T-helper 1 cell treated with Interleukin-12 subunit alpha and Interleukin-12 subunit beta and Interleukin-4 antibody, amounts not matched to agents 30 ng/mL and 1 ng/mL, for 36 hours (primary cell): Measurements from ENCODE around the gene MYCN. TPM values are rescaled to one million over a fixed set of nuclear protein-coding genes. Genes with fewer than 3 reads are reported as not detected.
"Not testable (repeated sequence)": the region's sequence is repeated elsewhere in the genome, so short reads cannot be mapped to it uniquely, and the experiment has no call there.

ENCODE experiments used
- intact Hi-C: fragments of 100-400 bp; cut with micrococcal nuclease; formaldehyde crosslinking; loops from one replicate; pipeline ENCODE4 v1.15.1; 2024
- total RNA-seq: library from RNA; stranded (reverse); gene quantifications from 2 replicates; pipeline ENCODE4 v1.2.3, GENCODE V29; 2022

Gene MYCN
- total RNA-seq, 1 donor from 2014 or later, result not detected

DNA sequence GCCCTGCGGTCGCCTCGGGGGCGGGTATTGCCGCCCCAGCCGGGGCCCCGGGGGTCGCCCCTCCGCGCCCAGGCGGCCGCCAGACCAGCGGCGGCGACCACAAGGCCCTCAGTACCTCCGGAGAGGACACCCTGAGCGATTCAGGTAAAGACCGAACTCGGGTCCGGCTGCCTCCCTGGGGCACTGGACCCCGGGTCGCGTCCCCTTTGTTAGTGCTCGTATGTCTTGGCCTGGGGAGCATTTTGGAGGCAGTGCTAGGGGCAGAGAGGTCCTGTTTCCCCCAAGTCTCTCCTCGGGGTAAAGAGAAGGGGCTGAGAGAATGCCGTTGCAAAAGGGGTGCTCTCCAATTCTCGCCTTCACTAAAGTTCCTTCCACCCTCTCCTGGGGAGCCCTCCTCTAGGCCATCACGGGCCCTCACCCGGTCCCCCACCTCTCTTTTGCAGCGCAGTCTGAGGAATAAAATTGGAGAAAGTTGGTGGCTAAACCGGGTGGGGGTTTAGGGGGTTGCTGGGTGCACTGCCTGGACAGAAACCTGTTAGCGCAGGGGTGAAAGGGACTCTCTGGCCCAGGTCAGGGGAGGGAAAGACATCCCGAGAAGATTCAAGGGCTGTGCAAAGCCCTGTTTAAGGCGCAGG, 2.5 kb downstream of the MYCN start:
- intact Hi-C loops, result loop anchor here (5.0 kb wide), 1 partner anchor 1231 kb away; no protein-coding TSS in a partner anchor

DNA sequence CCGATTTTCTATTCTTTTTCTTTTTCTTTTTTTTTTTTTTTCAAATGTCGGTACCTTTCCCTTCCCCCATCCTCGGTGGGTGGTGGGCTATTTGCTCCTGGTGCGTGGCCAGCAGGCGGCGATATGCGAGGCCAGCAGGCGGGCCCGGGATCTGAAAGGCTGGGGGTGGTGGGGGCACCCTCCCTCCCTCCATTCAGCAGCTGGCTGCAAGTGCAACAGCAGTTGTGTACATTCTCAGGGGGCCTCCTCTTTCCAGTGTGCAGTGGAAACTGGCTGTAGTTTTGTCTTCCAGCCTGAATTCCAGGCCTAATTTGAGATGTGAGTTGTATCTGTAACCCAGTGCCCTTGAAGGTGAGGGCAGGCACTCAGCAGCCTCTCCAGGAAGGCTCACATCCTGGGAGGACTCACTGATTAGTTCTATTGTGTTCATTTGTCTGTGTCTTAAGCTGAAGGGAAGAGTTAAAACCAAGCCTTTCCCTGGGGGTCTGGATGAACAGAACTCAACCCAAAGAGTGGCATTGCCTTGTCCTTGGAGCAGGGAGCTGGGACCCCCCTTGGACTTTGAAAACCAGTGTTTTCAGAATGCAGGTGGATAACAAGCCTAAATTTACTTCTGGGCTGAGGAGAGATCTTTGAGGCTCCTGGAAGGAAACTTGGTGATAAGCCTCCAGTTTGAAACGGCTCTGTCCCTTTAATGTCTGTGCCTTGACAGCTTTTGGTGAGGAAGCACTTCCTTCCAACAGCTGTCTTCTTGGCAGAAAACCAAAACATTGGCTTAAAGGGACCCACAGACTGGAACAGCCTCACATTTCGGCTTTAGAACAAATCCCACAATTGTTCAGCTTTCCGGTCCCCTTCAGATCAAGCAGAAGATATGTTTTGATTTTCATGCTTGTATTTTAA, 3.3 kb downstream of the MYCN start:
- intact Hi-C loops, result loop anchor here (5.0 kb wide), 1 partner anchor 1231 kb away; no protein-coding TSS in a partner anchor

DNA sequence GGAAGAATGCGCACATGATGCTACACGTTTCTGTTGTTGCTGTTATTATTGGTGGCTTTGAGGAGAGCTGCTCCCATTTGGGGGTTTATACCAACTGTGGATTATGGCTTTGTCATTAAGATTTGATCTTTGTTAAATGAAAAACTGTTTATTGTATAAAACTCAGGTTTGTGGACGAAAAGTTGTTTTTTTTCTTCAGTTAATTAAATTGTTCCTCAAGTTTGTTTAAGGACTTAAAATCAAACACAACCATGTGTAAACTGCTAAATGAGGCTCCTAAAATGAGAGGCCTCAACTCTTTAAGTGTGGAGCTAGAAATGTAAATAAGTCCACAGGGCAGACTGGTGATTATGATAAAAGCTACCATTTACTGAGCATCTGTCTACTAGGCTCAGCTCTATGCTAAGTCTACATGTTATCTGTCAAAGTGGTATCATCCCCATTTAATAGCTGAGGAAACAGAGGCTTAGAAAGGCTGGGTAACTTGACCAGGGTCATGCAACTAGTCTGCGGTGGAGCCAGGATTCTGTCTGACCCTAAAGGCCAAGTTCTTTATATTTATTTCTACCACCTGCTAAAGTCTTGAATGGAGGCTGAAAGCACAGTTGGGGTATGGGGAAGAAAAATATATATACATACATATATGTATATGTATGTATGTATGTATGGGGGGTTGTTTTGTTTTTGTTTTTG, 4.1 kb downstream of the MYCN start:
- intact Hi-C loops, result loop anchor here (5.0 kb wide), 1 partner anchor 1232 kb away; no protein-coding TSS in a partner anchor

DNA sequence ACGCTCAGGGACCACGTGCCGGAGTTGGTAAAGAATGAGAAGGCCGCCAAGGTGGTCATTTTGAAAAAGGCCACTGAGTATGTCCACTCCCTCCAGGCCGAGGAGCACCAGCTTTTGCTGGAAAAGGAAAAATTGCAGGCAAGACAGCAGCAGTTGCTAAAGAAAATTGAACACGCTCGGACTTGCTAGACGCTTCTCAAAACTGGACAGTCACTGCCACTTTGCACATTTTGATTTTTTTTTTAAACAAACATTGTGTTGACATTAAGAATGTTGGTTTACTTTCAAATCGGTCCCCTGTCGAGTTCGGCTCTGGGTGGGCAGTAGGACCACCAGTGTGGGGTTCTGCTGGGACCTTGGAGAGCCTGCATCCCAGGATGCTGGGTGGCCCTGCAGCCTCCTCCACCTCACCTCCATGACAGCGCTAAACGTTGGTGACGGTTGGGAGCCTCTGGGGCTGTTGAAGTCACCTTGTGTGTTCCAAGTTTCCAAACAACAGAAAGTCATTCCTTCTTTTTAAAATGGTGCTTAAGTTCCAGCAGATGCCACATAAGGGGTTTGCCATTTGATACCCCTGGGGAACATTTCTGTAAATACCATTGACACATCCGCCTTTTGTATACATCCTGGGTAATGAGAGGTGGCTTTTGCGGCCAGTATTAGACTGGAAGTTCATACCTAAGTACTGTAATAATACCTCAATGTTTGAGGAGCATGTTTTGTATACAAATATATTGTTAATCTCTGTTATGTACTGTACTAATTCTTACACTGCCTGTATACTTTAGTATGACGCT, 5.8 kb downstream of the MYCN start:
- intact Hi-C loops, result no loop called here

DNA sequence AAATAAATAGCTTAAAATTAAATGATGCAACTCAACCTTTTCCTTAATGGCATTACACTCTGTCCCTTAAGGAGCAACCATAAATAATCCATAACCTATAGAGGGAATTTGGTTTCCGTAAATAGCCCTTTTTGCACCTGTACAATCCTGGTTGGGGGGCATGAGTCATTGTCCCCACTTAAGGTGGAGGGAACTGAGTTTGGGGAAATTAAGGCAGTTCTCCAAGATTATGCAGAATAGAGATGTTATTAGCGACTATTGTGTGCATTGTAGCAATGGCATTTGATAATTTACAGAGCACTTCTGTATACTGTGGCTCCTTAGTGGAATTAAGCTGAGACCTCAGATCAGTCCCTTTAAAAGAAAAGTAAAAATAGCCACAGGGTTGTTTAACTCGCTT, 6.6 kb downstream of the MYCN start:
- intact Hi-C loops, result no loop called here

DNA sequence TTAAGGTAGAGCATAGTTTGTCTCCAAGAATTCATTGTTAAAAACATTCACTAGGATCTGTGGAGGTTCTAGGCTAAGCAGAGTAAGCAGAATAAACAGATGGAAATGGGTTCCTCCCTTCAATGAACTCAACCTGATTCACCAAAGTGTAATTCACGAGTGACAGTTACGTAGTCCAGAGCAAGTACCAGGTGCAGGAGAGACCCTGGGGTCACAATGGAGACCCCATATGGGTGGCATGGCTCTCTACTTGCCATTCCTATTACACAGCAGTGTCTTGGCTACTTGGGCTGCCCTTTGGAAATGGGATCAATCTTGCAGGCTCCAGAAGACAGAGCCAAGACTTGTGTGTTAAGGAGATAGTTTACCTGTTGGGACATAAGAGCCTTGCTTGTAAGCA, 7.1 kb downstream of the MYCN start:
- intact Hi-C loops, result no loop called here

DNA sequence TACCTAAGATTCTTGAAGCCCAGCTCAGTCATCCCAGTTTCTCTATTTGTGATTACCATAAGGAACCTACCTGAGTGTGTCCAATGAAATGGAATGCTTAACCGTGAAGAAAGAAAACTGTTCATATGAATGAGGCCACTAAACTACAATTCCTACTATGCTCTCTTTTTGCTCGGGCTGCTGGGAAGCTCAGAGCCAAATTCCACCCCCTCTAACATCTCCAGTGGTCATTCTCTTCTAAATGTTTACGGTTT, 8.3 kb downstream of the MYCN start:
- intact Hi-C loops, result no loop called here

DNA sequence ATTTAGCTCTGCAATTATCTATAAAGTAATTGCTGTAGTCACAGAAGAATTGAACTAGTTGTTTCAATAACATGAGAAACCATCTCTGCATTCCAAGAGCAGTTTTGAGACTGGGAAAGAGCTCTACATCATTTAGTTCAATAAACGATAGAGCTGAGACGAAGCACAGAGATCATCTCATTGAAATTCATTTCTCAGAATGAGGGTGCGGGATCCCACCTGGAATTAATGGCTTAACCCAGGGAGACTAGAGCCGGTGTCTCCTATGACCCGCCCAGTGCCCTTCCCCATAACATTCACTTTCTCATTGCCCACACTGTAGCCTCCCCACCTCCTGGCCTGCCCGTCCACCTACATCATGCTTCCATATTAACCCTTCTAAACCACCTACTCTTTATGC, 8.8 kb downstream of the MYCN start:
- intact Hi-C loops, result no loop called here

DNA sequence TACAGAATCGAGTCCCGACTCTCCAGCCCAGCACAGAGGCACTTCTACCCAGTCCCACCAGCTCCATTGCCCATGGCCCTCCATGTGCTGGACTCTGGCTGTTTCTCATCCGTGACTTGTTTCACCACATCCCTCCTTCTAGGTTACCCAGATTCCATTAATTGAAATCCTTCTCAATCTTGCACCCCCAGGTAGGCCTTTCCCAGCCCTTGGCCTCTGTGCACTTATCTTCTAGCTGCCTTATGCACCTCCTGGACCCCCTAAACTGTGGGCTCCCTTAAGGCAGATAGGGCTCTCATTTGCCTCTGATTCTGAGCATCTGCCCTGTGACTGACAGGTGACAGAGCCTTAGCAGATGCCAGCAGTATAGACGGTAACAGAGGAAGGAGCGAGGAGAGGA, 9.2 kb downstream of the MYCN start:
- intact Hi-C loops, result no loop called here

DNA sequence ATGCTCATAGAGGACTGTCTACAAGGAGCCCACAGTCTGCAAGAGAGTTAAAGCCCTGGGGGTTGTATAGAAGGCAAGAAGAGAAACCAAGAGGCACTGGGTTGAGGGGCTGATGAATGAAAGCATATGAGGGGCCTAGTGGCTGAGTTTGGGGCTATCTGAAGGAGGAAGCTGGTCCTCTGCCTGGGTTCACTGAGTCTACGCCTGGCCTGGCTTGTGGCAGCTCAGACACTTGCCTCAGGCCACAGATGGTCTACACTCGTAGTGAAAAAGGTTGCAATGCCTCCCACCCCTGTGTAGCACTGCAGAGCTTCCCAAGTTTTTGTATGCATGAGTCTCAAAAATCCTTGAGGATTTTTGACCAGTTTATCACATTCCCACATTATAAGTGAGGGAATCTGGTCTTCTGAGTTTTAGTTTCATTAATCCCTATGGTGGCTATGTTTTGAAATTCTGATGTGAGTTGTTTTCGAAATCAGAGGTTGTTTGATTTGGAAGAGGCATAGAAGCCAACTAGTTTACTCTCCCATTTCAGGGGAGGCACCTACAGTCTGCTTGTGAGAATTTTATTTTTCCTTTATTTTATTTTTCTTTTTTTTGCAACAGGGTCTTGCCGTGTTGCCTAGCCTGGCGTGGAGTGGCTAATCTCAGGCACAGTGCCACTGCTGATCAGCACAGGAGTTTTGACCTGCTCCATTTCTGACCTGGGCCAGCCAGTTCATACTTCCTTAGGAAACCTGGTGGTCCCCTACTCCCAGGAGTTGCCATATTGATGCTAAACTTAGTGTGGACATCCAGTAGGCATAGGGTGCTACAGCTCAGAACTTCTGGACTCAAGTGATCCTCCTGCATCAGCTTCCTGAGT, 10.0 kb downstream of the MYCN start:
- intact Hi-C loops, result no loop called here

DNA sequence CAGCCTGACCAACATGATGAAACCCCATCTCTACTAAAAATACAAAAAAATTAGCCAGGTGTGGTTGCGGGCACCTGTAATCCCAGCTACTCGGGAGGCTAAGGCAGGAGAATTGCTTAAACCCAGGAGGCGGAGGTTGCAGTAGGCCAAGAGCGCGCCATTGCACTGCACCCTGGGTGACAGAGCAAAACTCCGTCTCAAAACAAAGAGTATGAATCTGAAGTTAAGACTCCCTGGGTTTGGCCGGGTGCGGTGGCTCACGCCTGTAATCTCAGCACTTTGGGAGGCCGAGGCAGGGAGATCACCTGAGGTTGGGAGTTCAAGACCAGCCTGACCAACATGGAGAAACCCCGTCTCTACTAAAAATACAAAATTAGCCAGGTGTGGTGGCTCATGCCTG, 11.6 kb downstream of the MYCN start:
- intact Hi-C loops, result not testable (repeated sequence)

DNA sequence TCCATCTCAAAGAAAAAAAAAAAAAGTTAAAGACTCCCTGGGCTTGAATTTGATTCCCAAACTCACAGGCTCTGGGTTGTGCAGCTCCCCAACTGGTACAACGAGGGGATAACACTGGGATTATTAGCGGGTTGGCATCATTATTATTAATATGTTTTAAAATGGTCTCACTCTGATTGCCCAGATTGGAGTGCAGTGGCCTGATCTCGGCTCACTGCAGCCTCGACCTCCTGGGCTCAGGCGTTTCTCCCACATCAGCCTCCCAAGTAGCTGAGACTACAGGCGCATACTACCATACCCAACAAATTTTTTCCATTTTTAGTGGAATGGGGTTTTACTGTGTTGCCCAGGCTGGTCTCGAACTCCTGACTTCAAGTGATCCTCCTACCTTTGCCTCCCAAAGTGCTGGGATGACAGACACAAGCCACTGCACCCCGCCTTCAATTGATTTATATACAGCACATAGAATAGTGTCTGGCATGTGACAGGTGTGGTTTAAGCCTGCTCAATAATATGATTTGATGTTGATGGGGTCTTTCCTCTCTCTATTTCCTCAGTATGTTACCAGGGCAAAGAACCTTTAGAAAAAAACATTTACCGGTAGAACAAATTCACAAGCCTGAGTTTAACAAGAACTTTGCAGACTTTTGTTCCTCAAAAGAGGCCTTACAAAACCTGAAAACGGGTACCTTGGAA, 12.2 kb downstream of the MYCN start:
- intact Hi-C loops, result no loop called here

DNA sequence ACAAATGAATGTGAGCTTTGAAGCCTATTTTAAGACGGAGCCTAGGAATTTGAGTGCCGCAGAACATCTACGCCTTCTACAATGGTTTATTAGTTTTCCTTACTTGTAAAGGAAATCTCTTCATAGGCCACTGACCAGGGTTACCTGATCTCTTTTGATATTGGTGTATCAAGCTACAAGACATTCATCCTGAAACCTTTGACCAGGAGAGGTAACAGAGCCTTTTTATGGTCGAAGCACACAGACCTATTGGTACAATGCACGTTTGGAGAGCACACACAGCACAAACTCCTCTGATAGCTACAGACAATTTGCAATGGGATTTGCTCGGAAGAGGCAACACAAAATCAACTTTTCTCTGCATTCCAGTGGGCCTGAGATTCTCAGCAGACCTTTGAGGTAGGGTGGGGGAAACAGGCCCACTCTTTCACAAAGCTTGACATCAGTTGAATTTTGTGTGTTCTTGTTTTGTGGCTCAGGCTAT, 12.8 kb downstream of the MYCN start:
- intact Hi-C loops, result no loop called here

DNA sequence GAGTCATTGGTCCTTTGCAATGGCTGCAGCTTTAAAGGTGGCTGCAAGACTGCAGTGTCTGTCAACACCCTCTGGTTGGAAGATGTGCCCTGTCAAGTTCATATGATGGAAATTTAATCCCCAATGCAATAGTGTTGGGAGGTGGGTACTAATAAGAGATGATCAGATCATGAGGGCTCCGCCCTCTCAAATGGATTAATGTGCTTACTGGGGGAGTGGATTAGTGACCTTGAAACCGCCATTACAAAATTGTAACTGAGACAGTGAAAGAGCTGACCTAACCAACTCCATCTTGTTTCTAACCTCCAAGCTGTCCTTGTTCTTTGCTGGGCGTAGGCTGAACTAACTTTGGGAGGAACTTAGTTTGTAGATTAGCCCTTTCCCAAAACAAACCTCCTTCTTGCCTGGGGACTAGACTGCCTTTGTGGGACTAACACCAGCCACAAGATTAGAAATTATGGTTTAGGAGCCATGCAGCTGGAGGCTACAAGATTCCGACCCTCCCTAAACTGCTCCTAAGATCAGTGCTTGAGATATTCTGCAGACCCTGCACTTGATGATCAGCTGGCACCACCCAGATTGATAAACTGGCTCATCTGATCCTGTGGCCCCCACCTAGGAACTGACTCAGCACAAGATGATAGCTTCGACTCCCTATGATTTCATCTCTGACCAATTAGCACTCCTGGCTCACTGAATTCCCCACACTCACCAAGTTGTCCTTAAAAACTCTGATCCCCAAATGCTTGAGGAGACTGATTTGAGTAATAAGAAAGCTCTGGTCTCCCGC, 13.7 kb downstream of the MYCN start:
- intact Hi-C loops, result no loop called here

DNA sequence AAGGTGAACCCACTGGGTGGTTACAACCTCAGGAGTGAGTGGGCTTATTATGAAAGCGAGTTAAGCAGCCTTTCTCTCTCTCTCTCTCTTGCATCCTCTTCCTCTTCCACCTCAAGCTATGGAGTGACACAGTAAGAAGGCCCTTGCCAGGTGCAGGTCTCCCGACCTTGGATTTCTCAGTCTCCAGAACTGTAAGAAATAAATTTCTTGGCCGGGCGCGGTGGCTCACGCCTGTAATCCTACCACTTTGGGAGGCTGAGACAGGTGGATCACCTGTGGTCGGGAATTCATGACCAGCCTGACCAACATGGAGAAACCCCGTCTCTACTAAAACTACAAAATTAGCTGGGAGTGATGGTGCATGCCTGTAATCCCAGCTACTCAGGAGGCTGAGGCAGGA, 14.4 kb downstream of the MYCN start:
- intact Hi-C loops, result no loop called here

DNA sequence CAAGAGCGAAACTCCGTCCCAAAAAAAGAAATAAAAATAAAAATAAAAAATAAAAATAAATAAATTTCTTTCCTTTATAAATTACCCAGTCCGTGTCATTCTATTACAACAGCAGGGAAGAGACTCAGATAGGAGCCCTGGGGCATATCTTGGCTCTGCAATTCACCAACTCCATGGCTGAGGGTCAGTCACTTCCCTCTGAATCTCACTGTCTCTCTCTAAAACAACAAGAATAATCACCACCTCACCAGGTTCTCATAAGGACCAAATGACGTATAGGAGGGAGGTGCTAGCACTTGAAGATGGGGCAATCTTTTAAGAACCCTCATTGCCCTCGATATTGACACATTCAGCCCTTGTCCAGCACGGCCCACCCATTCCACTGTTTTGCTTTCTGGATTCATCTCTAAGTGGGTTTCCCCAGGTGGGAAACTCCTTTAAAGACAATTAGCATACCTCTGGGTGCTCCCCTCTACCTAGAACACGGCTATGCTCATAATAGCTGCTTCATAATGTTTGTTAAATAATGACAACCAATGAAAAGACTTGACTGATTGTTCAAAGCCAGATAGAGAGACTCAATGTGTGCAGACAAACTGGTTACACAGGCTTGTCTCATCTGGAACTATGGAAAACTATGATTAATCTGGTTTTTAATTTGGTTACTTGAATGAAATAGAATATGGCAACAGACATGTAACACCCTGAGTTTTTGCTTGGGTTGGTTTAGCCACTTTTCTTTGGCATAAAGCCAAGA, 15.1 kb downstream of the MYCN start:
- intact Hi-C loops, result no loop called here

DNA sequence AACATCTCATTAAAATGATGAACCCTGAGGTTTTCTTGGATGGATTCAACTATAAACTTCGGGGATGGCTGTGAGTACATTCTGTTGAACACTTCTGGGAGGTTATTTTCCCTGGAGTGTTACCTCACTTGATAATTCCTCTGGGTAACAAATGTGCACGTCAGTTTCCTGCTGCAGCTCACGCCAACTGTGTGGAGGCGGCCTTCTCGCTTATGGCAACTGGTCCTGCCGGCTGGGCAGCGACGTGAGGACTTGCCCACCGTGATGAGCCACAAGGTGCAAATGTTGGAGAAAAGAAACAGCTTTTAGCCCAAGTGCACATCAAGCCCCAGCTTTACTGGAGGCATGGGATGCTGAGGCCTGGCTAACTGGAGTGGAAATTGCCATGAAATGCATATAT, 15.9 kb downstream of the MYCN start:
- intact Hi-C loops, result no loop called here
